Endothelial cell of umbilical vein (primary cell): ENCODE data around the gene P4HA3. TPM values are rescaled to one million over a fixed set of nuclear protein-coding genes. Genes with fewer than 3 reads are reported as not detected.

Source experiments
- BruUV-seq: library from RNA; stranded (reverse); fragments of 400-500 nt; replicated peaks from 2 replicates; lab custom pipeline; 2021; lab: Mats Ljungman, UMichigan
- CTCF ChIA-PET: fragments of 300-600, 350-600 bp; sonication (Branson Sonifier 250); formaldehyde crosslinking; loops from one replicate; lab custom pipeline; 2021; ENCODE audit warnings: antibody characterized with exemption, inconsistent platforms; lab: Charles Lee
- POLR2A ChIA-PET: fragments of 300-600, 350-600 bp; sonication (Branson Sonifier 250); formaldehyde crosslinking; loops from one replicate; lab custom pipeline; 2021; ENCODE audit warnings: antibody characterized with exemption, inconsistent platforms; lab: Charles Lee
- DNase-seq: peaks from one replicate; pipeline ENCODE4 v3.0.0-alpha.2; 2011; ENCODE audit warnings: low read depth, low spot score
- FAIRE-seq: peaks from 2 replicates; lab custom pipeline; 2011; peaks lifted over from hg19 to GRCh38; lab: Jason Lieb, UNC
- H2AFZ ChIP-seq: 2 replicates; pipeline ENCODE4 v1.6.0; 2012; ENCODE audit warnings: low read depth, low read length, control low read depth, inconsistent platforms
- H3K27ac ChIP-seq: 2 replicates; pipeline ENCODE4 v1.5.1; 2011; ENCODE audit warnings: low read depth, mild to moderate bottlenecking, control low read depth, low read length, moderate library complexity; ENCODE audit not compliant: insufficient read depth
- H3K27me3 ChIP-seq, 2 experiments: 2 replicates each; pipeline versions ENCODE4 v1.6.0 to v1.6.1; 2011; ENCODE audit warnings: low read length in 2 of 2, mixed read lengths in 1 of 2; ENCODE audit not compliant: control insufficient read depth in 2 of 2, insufficient read depth in 2 of 2
- H3K36me3 ChIP-seq, 2 experiments: 2 replicates in 1 of 2; 3 replicates in 1 of 2; pipeline ENCODE4 v1.5.1; 2011; ENCODE audit warnings: low read length in 2 of 2, mild to moderate bottlenecking in 1 of 2, moderate library complexity in 1 of 2; ENCODE audit not compliant: control insufficient read depth in 2 of 2, insufficient read depth in 2 of 2; ENCODE audit errors: extremely low read depth in 1 of 2
- H3K4me1 ChIP-seq: 3 replicates; pipeline ENCODE4 v1.5.1; 2011; ENCODE audit warnings: mild to moderate bottlenecking, low read length; ENCODE audit not compliant: control insufficient read depth, insufficient read depth; ENCODE audit errors: extremely low read depth
- H3K4me2 ChIP-seq: 2 replicates; pipeline ENCODE4 v1.6.1; 2011; ENCODE audit warnings: low read length, control low read depth, mixed read lengths; ENCODE audit not compliant: insufficient read depth
- H3K4me3 ChIP-seq, 3 experiments: fragments of 200-600 bp in 1 of 3; sonication (generic), shearing (Covaris generic) in 1 of 3; replicated peaks in 1 of 3; 2 replicates each; pipeline ENCODE4 v1.5.1; 2011 to 2016; ENCODE audit warnings: control low read depth in 3 of 3, low read length in 3 of 3, mild to moderate bottlenecking in 2 of 3, inconsistent platforms in 1 of 3, low read depth in 1 of 3, moderate library complexity in 1 of 3; ENCODE audit not compliant: insufficient read depth in 1 of 3
- H3K79me2 ChIP-seq: 2 replicates; pipeline ENCODE4 v1.6.0; 2012; ENCODE audit warnings: low read length, inconsistent platforms; ENCODE audit not compliant: control insufficient read depth, insufficient read depth
- H3K9ac ChIP-seq: replicated peaks from 2 replicates; pipeline ENCODE3; 2011; ENCODE audit warnings: low read length, control low read depth; ENCODE audit not compliant: insufficient read depth; ENCODE audit errors: extremely low read depth
- H3K9me1 ChIP-seq: replicated peaks from 3 replicates; pipeline ENCODE4 v1.6.0; 2011; ENCODE audit warnings: mild to moderate bottlenecking, low read length; ENCODE audit not compliant: control insufficient read depth, insufficient read depth; ENCODE audit errors: extremely low read depth
- H3K9me3 ChIP-seq: replicated peaks from 2 replicates; pipeline ENCODE4 v1.5.1; 2012; ENCODE audit warnings: low read length, inconsistent platforms; ENCODE audit not compliant: control insufficient read depth, insufficient read depth
- H4K20me1 ChIP-seq: replicated peaks from 2 replicates; pipeline ENCODE3; 2011; ENCODE audit warnings: mild to moderate bottlenecking, low read length; ENCODE audit not compliant: control insufficient read depth, insufficient read depth; ENCODE audit errors: extremely low read depth
- EZH2 ChIP-seq: IDR thresholded peaks from 2 replicates; pipeline ENCODE4 v1.6.1; 2012; ENCODE audit warnings: borderline replicate concordance, low read depth, mild to moderate bottlenecking, moderate library complexity, low read length, inconsistent platforms; ENCODE audit not compliant: severe bottlenecking
- FOS ChIP-seq: IDR thresholded peaks from 2 replicates; pipeline ENCODE4 v1.6.1; 2011; ENCODE audit warnings: mild to moderate bottlenecking, low read length, moderate library complexity, borderline replicate concordance; ENCODE audit not compliant: insufficient read depth
- GATA2 ChIP-seq: IDR thresholded peaks from 2 replicates; pipeline ENCODE4 v1.7.0; 2011; ENCODE audit warnings: low read depth, mild to moderate bottlenecking, moderate library complexity, mixed read lengths, low read length; ENCODE audit not compliant: insufficient read length, insufficient read depth
- JUN ChIP-seq: IDR thresholded peaks from 2 replicates; pipeline ENCODE4 v1.6.1; 2011; ENCODE audit warnings: borderline replicate concordance, low read depth; ENCODE audit not compliant: insufficient read length, insufficient read depth
- MYC ChIP-seq: IDR thresholded peaks from one replicate; pipeline ENCODE4 v1.6.1; 2011; ENCODE audit warnings: mild to moderate bottlenecking, low read depth, low read length
- POLR2A ChIP-seq: IDR thresholded peaks from 2 replicates; pipeline ENCODE4 v1.6.1; 2012; ENCODE audit warnings: low read depth, mild to moderate bottlenecking, control low read depth, low read length
- POLR2AphosphoS5 ChIP-seq: IDR thresholded peaks from 2 replicates; pipeline ENCODE4 v1.6.1; 2012; ENCODE audit warnings: low read depth, mild to moderate bottlenecking, control low read depth, low read length, moderate library complexity; ENCODE audit not compliant: insufficient read depth
- dilution Hi-C: fragments of 300-500 bp; cut with MboI; formaldehyde crosslinking; loops from one replicate; pipeline ENCODE4 v1.15.0; 2019; ENCODE audit warnings: low sequenced_read_pairs; ENCODE audit not compliant: extremely low pct_ligation_motif_present
- intact Hi-C: fragments of 100-400 bp; cut with micrococcal nuclease; formaldehyde crosslinking; loops from one replicate; pipeline ENCODE4 v1.10.0; 2022
- polyA plus RNA-seq, 4 experiments: library from polyadenylated mRNA; depleted of rRNA in 3 of 4; stranded (reverse) in 3 of 4; unstranded in 1 of 4; fragments of >200 nt; gene quantifications; 2 replicates each; pipeline versions ENCODE4 v1.2.1 to v1.2.3, GENCODE V29; 2011 to 2012; ENCODE audit warnings: missing spikeins in 1 of 4
- total RNA-seq: library from RNA; stranded (reverse); gene quantifications from 2 replicates; pipeline ENCODE4 v1.2.3, GENCODE V29; 2021
- TF ChIP-seq, protein P1 (sequence below): IDR thresholded peaks from 2 replicates; pipeline ENCODE4 v1.6.1; 2011; ENCODE audit not compliant: insufficient read depth, insufficient read length
- TF ChIP-seq, protein P2 (sequence below), 2 donors: IDR thresholded peaks; 1 replicate in 1 of 2; 2 replicates in 1 of 2; pipeline ENCODE4 v1.5.1; 2011; ENCODE audit warnings: low read length in 2 of 2, mild to moderate bottlenecking in 2 of 2, moderate library complexity in 2 of 2, control low read depth in 1 of 2, inconsistent platforms in 1 of 2, low read depth in 1 of 2; ENCODE audit not compliant: insufficient read depth in 1 of 2; ENCODE audit errors: extremely low read depth in 1 of 2

Gene P4HA3
- total and polyA plus RNA-seq, 2 donors (not counting 3 experiments of a cell fraction or from before 2014, with no cell fraction given), result 26.9 to 40.0 TPM

DNA sequence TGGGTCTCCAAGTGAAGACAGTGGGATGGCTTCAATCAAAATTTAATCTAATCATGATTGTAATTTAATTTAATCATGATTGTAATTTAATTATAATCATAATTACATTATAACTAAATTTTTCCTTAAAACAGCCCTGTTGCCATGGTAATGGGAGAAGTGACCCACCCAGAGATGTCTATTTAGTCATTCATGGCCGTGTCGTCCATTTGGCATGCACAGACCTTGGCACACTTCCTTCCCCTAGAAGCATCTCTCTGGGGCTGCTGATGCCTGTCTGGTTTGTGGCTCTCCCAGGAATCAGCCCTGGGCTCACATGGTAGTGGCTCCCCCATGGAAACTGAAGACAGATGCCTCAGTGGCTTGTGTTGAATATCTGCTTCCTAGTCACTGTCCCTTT is 27.0 kb downstream of the P4HA3 start:
- DNase-seq (no peak), FAIRE-seq (no peak)
- Histone ChIP-seq H3K79me2 (no peaks in the 10 kb centered on the region), H3K9me1 (no peaks in the 10 kb centered on the region), H3K9me3 (no peaks in the 10 kb centered on the region), H4K20me1 (no peaks in the 10 kb centered on the region), H3K4me3 (no peak overlapping the region), H3K4me2 (no peak overlapping the region), H3K36me3 (peaks cover 0 to 12% of the 10 kb centered on the region in 2 experiments), H3K27ac (no peak overlapping the region), H3K4me1 (peaks cover 15% of the 10 kb centered on the region), H2AFZ (no peak overlapping the region), H3K9ac (no peak overlapping the region), H3K27me3 (no peaks in the 10 kb centered on the region)
- dilution Hi-C loops (no loop called here), intact Hi-C loops (no loop called here)
- TF ChIP-seq, protein P1, sequence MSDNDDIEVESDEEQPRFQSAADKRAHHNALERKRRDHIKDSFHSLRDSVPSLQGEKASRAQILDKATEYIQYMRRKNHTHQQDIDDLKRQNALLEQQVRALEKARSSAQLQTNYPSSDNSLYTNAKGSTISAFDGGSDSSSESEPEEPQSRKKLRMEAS, result no peak
- TF ChIP-seq EZH2 (no peak), FOS (no peak), POLR2A (no peak), JUN (no peak), GATA2 (no peak), POLR2AphosphoS5 (no peak), MYC (no peak)
- TF ChIP-seq, protein P2, sequence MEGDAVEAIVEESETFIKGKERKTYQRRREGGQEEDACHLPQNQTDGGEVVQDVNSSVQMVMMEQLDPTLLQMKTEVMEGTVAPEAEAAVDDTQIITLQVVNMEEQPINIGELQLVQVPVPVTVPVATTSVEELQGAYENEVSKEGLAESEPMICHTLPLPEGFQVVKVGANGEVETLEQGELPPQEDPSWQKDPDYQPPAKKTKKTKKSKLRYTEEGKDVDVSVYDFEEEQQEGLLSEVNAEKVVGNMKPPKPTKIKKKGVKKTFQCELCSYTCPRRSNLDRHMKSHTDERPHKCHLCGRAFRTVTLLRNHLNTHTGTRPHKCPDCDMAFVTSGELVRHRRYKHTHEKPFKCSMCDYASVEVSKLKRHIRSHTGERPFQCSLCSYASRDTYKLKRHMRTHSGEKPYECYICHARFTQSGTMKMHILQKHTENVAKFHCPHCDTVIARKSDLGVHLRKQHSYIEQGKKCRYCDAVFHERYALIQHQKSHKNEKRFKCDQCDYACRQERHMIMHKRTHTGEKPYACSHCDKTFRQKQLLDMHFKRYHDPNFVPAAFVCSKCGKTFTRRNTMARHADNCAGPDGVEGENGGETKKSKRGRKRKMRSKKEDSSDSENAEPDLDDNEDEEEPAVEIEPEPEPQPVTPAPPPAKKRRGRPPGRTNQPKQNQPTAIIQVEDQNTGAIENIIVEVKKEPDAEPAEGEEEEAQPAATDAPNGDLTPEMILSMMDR (IDR thresholded peaks at IDR 0.05; ENCODE audit: extremely low read depth in 1 of 2, insufficient read depth in 1 of 2, low read depth in 1 of 2, low read length in 2 of 2), result no peak
- POLR2A ChIA-PET, result no interaction called here
- CTCF ChIA-PET, result no interaction called here
- BruUV-seq, result no TSS peak
